SJCRH30 (cell line): ENCODE data around the gene OPN1LW. TPM values are rescaled to one million over a fixed set of nuclear protein-coding genes. Genes with fewer than 3 reads are reported as not detected.
A peak's percentile ranks its signal among the peaks of the same experiment; 100 is the strongest.
"Not testable (repeated sequence)": the region's sequence is repeated elsewhere in the genome, so short reads cannot be mapped to it uniquely, and the experiment has no call there.

Experiments used
- DNase-seq, 2 experiments: peaks; one replicate each; pipeline ENCODE4 v3.0.0-alpha.2; 2015 to 2020
- H3K27ac ChIP-seq: fragments of 250-450 bp; sonication (Bioruptor Pico); 2 replicates; pipeline ENCODE4 v1.5.1; 2020; ENCODE audit warnings: mild to moderate bottlenecking, moderate library complexity
- H3K27me3 ChIP-seq: fragments of 250-450 bp; sonication (Bioruptor Pico); 2 replicates; pipeline ENCODE4 v1.5.1; 2020; ENCODE audit warnings: mild to moderate bottlenecking, moderate library complexity
- H3K36me3 ChIP-seq: fragments of 250-450 bp; sonication (Bioruptor Pico); 2 replicates; pipeline ENCODE4 v1.5.1; 2020; ENCODE audit warnings: mild to moderate bottlenecking, moderate library complexity
- H3K4me1 ChIP-seq: fragments of 250-450 bp; sonication (Bioruptor Pico); 2 replicates; pipeline ENCODE4 v1.5.1; 2020; ENCODE audit warnings: mild to moderate bottlenecking, moderate library complexity
- H3K4me3 ChIP-seq: fragments of 250-450 bp; sonication (Bioruptor Pico); 2 replicates; pipeline ENCODE4 v1.5.1; 2020; ENCODE audit warnings: mild to moderate bottlenecking, moderate library complexity
- H3K9me3 ChIP-seq: fragments of 250-450 bp; sonication (Bioruptor Pico); replicated peaks from 2 replicates; pipeline ENCODE4 v1.5.1; 2020; ENCODE audit warnings: mild to moderate bottlenecking, moderate library complexity
- total RNA-seq: library from RNA; depleted of rRNA; stranded (reverse); fragments of >200 nt; shearing (Covaris generic); gene quantifications from 2 replicates; pipeline ENCODE4 v1.2.3, GENCODE V29; 2014; rRNA removed

The OPN1LW gene
- total RNA-seq = not detected in 2 replicates

GRCh38 chrX:154144010-154144409, at the start of gene OPN1LW:
Gene OPN1LW, plus strand, starts transcription at chrX:154144243. Its CDS starts 41 bp downstream, at chrX:154144284.
- not testable (repeated sequence) for H3K9me3 ChIP-seq, H3K27me3 ChIP-seq, H3K27ac ChIP-seq, DNase-seq, H3K4me1 ChIP-seq, H3K4me3 ChIP-seq, H3K36me3 ChIP-seq

- Histone ChIP-seq H3K9me3 (no peaks in the 10 kb centered on the region), H3K27ac (no peak overlapping the region), H3K27me3 (no peaks in the 10 kb centered on the region), H3K4me3 (no peak overlapping the region), H3K4me1 (no peaks in the 10 kb centered on the region), H3K36me3 (no peaks in the 10 kb centered on the region)
- no peak for DNase-seq
Measured at GRCh38 chrX:154094833-154095232, 49.2 kb upstream of the OPN1LW start.

- no peaks in the 10 kb centered on the region for H3K4me1 ChIP-seq
- peak overlapping the region; percentile 78 for H3K4me3 ChIP-seq
- H3K9me3 ChIP-seq = no peaks in the 10 kb centered on the region
- H3K27me3 ChIP-seq = no peaks in the 10 kb centered on the region
- H3K27ac ChIP-seq = peak overlapping the region; percentile 23; the same call in 1 of the 2 replicates
- DNase-seq = no peak
- H3K36me3 ChIP-seq = no peaks in the 10 kb centered on the region
Measured at GRCh38 chrX:154096140-154097002, 47.7 kb upstream of the OPN1LW start.

GRCh38 chrX:154097003-154097588, 46.9 kb upstream of the OPN1LW start:
- Histone ChIP-seq H3K9me3 (no peaks in the 10 kb centered on the region), H3K36me3 (no peaks in the 10 kb centered on the region), H3K27me3 (no peaks in the 10 kb centered on the region), H3K4me1 (no peaks in the 10 kb centered on the region), H3K4me3 (peak overlapping the region; percentile 78), H3K27ac (peak overlapping the region; percentile 61; the same call in 1 of the 2 replicates)
- DNase-seq = peak; percentile 69 to 77

- peak; percentile 91 to 93 for DNase-seq
- H3K4me3 ChIP-seq = peak within 1 kb of the TSS; percentile 78
- no peaks in the 10 kb centered on the region for H3K4me1 ChIP-seq
- H3K9me3 ChIP-seq = no peaks in the 10 kb centered on the region
- no peaks in the 10 kb centered on the region for H3K27me3 ChIP-seq
- H3K36me3 ChIP-seq = no peaks in the 10 kb centered on the region
- peak within 1 kb of the TSS; percentile 61; the same call in 1 of the 2 replicates for H3K27ac ChIP-seq
Measured at GRCh38 chrX:154097589-154098541, 46.2 kb upstream of the OPN1LW start, which contains the start of gene MECP2. Gene MECP2, minus strand, starts transcription at chrX:154097717.

- Histone ChIP-seq H3K4me3 (peak overlapping the region; percentile 78; the same call in 1 of the 2 replicates), H3K27me3 (no peaks in the 10 kb centered on the region), H3K36me3 (no peaks in the 10 kb centered on the region), H3K4me1 (no peaks in the 10 kb centered on the region), H3K27ac (no peak overlapping the region), H3K9me3 (no peaks in the 10 kb centered on the region)
- no peak for DNase-seq
Measured at GRCh38 chrX:154098551-154098950, 45.5 kb upstream of the OPN1LW start.

- no peaks in the 10 kb centered on the region for H3K9me3 ChIP-seq
- no peak overlapping the region for H3K27ac ChIP-seq
- no peak for DNase-seq
- H3K4me3 ChIP-seq = no peak overlapping the region
- H3K36me3 ChIP-seq = no peaks in the 10 kb centered on the region
- H3K4me1 ChIP-seq = no peaks in the 10 kb centered on the region
- no peaks in the 10 kb centered on the region for H3K27me3 ChIP-seq
Measured at GRCh38 chrX:154113729-154114128, 30.3 kb upstream of the OPN1LW start.

- H3K36me3 ChIP-seq = no peaks in the 10 kb centered on the region
- H3K4me3 ChIP-seq = no peak overlapping the region
- H3K27me3 ChIP-seq = no peaks in the 10 kb centered on the region
- no peaks in the 10 kb centered on the region for H3K4me1 ChIP-seq
- no peaks in the 10 kb centered on the region for H3K9me3 ChIP-seq
- H3K27ac ChIP-seq = no peak overlapping the region
- DNase-seq = no peak
Measured at GRCh38 chrX:154114652-154115051, 29.4 kb upstream of the OPN1LW start.

GRCh38 chrX:154115071-154115470, 29.0 kb upstream of the OPN1LW start:
- H3K27me3 ChIP-seq = no peaks in the 10 kb centered on the region
- no peak overlapping the region for H3K4me3 ChIP-seq
- no peak for DNase-seq
- no peaks in the 10 kb centered on the region for H3K4me1 ChIP-seq
- no peaks in the 10 kb centered on the region for H3K36me3 ChIP-seq
- no peaks in the 10 kb centered on the region for H3K9me3 ChIP-seq
- no peak overlapping the region for H3K27ac ChIP-seq

- Histone ChIP-seq H3K27me3 (no peaks in the 10 kb centered on the region), H3K4me1 (no peaks in the 10 kb centered on the region), H3K4me3 (no peak overlapping the region), H3K9me3 (no peaks in the 10 kb centered on the region), H3K36me3 (no peaks in the 10 kb centered on the region), H3K27ac (no peak overlapping the region)
- no peak for DNase-seq
Measured at GRCh38 chrX:154115750-154116149, 28.3 kb upstream of the OPN1LW start.

GRCh38 chrX:154116426-154117211, 27.4 kb upstream of the OPN1LW start:
- Histone ChIP-seq H3K27ac (no peak overlapping the region), H3K4me3 (no peak overlapping the region), H3K4me1 (no peaks in the 10 kb centered on the region), H3K27me3 (no peaks in the 10 kb centered on the region), H3K9me3 (no peaks in the 10 kb centered on the region), H3K36me3 (no peaks in the 10 kb centered on the region)
- no peak for DNase-seq

GRCh38 chrX:154117566-154117965, 26.5 kb upstream of the OPN1LW start:
- no peaks in the 10 kb centered on the region for H3K36me3 ChIP-seq
- no peak overlapping the region for H3K4me3 ChIP-seq
- H3K27me3 ChIP-seq = no peaks in the 10 kb centered on the region
- DNase-seq = no peak
- no peaks in the 10 kb centered on the region for H3K4me1 ChIP-seq
- H3K27ac ChIP-seq = no peak overlapping the region
- H3K9me3 ChIP-seq = no peaks in the 10 kb centered on the region

GRCh38 chrX:154120567-154120966, 23.5 kb upstream of the OPN1LW start:
- Histone ChIP-seq H3K36me3 (no peaks in the 10 kb centered on the region), H3K27ac (no peak overlapping the region), H3K27me3 (no peaks in the 10 kb centered on the region), H3K4me1 (no peaks in the 10 kb centered on the region), H3K4me3 (no peak overlapping the region), H3K9me3 (no peaks in the 10 kb centered on the region)
- DNase-seq = no peak

- no peaks in the 10 kb centered on the region for H3K36me3 ChIP-seq
- H3K4me3 ChIP-seq = no peak overlapping the region
- no peaks in the 10 kb centered on the region for H3K9me3 ChIP-seq
- H3K27me3 ChIP-seq = no peaks in the 10 kb centered on the region
- DNase-seq = no peak
- no peaks in the 10 kb centered on the region for H3K4me1 ChIP-seq
- no peak overlapping the region for H3K27ac ChIP-seq
Measured at GRCh38 chrX:154121207-154121606, 22.8 kb upstream of the OPN1LW start.
